HEK293 (cell line): Measurements from ENCODE around the gene CREB5.

ENCODE experiments used
- FEZF1 ChIP-seq: fragments of 450-650 bp; formaldehyde crosslinking; IDR thresholded peaks from 2 replicates; pipeline ENCODE4 v1.5.1; 2016; ENCODE audit warnings: missing biosample characterization, missing genetic modification characterization
- GLIS1 ChIP-seq: fragments of 450-650 bp; formaldehyde crosslinking; IDR thresholded peaks from 2 replicates; pipeline ENCODE4 v1.5.1; 2016; ENCODE audit warnings: missing biosample characterization, missing genetic modification characterization
- IKZF3 ChIP-seq: fragments of 450-650 bp; IDR thresholded peaks from 2 replicates; pipeline ENCODE4 v1.5.0; 2018; ENCODE audit warnings: missing biosample characterization, mild to moderate bottlenecking, missing genetic modification characterization, moderate library complexity
- INSM2 ChIP-seq: fragments of 450-650 bp; formaldehyde crosslinking; IDR thresholded peaks from 2 replicates; pipeline ENCODE4 v1.5.1; 2016; ENCODE audit warnings: missing biosample characterization, missing genetic modification characterization
- KLF17 ChIP-seq: fragments of 450-650 bp; formaldehyde crosslinking; IDR thresholded peaks from 2 replicates; pipeline ENCODE4 v1.5.1; 2016; ENCODE audit warnings: missing biosample characterization, missing genetic modification characterization
- KLF7 ChIP-seq: fragments of 450-650 bp; formaldehyde crosslinking; IDR thresholded peaks from 2 replicates; pipeline ENCODE4 v1.5.1; 2016; ENCODE audit warnings: missing biosample characterization, missing genetic modification characterization, borderline replicate concordance
- PRDM10 ChIP-seq: fragments of 450-650 bp; formaldehyde crosslinking; IDR thresholded peaks from 2 replicates; pipeline ENCODE4 v1.5.1; 2016; ENCODE audit warnings: missing biosample characterization, missing genetic modification characterization
- PRDM4 ChIP-seq: fragments of 450-650 bp; formaldehyde crosslinking; IDR thresholded peaks from 2 replicates; pipeline ENCODE4 v1.5.1; 2017; ENCODE audit warnings: missing biosample characterization, missing genetic modification characterization
- PRDM6 ChIP-seq: fragments of 450-650 bp; formaldehyde crosslinking; IDR thresholded peaks from 2 replicates; pipeline ENCODE4 v1.5.1; 2017; ENCODE audit warnings: missing biosample characterization, missing genetic modification characterization
- TRIM28 ChIP-seq: IDR thresholded peaks from 2 replicates; pipeline ENCODE4 v1.6.1; 2011; ENCODE audit warnings: low read length, control low read depth, borderline replicate concordance
- WT1 ChIP-seq: fragments of 450-650 bp; formaldehyde crosslinking; IDR thresholded peaks from 2 replicates; pipeline ENCODE4 v1.5.1; 2016; ENCODE audit warnings: missing biosample characterization, missing genetic modification characterization
- ZBTB44 ChIP-seq: fragments of 450-650 bp; IDR thresholded peaks from 2 replicates; pipeline ENCODE4 v1.5.1; 2018; ENCODE audit warnings: missing biosample characterization, mild to moderate bottlenecking, missing genetic modification characterization
- ZNF335 ChIP-seq: fragments of 450-650 bp; formaldehyde crosslinking; conservative IDR thresholded peaks from 2 replicates; pipeline ENCODE4 v1.5.1; 2016; ENCODE audit warnings: missing biosample characterization, missing genetic modification characterization
- ZNF394 ChIP-seq: fragments of 450-650 bp; formaldehyde crosslinking; IDR thresholded peaks from 2 replicates; pipeline ENCODE4 v1.5.1; 2016; ENCODE audit warnings: missing biosample characterization, missing genetic modification characterization, mild to moderate bottlenecking, moderate library complexity, borderline replicate concordance
- ZNF580 ChIP-seq: fragments of 450-650 bp; formaldehyde crosslinking; IDR thresholded peaks from 2 replicates; pipeline ENCODE4 v1.5.1; 2016; ENCODE audit warnings: missing biosample characterization, missing genetic modification characterization
- ZNF843 ChIP-seq: fragments of 450-650 bp; formaldehyde crosslinking; IDR thresholded peaks from 2 replicates; pipeline ENCODE4 v1.5.1; 2016; ENCODE audit warnings: missing biosample characterization, missing genetic modification characterization

The CREB5 gene

GRCh38 chr7:28700790-28701203 is 288.5 kb downstream of the CREB5 start (continued):
- peak; percentile 54; the same call in 1 of the 2 replicates for TF ChIP-seq ZNF394 (tag by site-specific recombination)
- peak; percentile 88 for TF ChIP-seq WT1 (tag by site-specific recombination)
- peak; percentile 27; the same call in 1 of the 2 replicates for TF ChIP-seq ZNF580 (tag by site-specific recombination)
- TF ChIP-seq GLIS1 (tag by site-specific recombination) = 0 out of 2 replicates have a peak, but pooled peaks have one; percentile 13
- peak; percentile 36 for TF ChIP-seq PRDM10 (tag by site-specific recombination)
- 0 out of 2 replicates have a peak, but pooled peaks have one; percentile 57 for TF ChIP-seq KLF17
- no peak for TF ChIP-seq KLF7 (tag by site-specific recombination)
- no peak for TF ChIP-seq TRIM28
- 0 out of 2 replicates have a peak, but pooled peaks have one; percentile 8 for TF ChIP-seq PRDM4
- peak; percentile 86 for TF ChIP-seq PRDM6 (tag by site-specific recombination)
- peak; percentile 65 for TF ChIP-seq ZNF843 (tag by site-specific recombination)
- peak; percentile 97 for TF ChIP-seq ZBTB44 (tag by site-specific recombination)
- TF ChIP-seq FEZF1 = peak; percentile 86
- TF ChIP-seq IKZF3 (tag by site-specific recombination) = peak; percentile 70; the same call in 1 of the 2 replicates
- peak; percentile 29; the same call in 1 of the 2 replicates for TF ChIP-seq INSM2 (tag by site-specific recombination)
- peak; percentile 22; the same call in 1 of the 2 replicates for TF ChIP-seq ZNF335 (tag by site-specific recombination)
